ENCODE results near the gene TM9SF4. TPM values are rescaled to one million over a fixed set of nuclear protein-coding genes. Genes with fewer than 3 reads are reported as not detected.
A peak's percentile ranks its signal among the peaks of the same experiment; 100 is the strongest.

The TM9SF4 gene
- polyA plus RNA-seq, 5 donors: 53.1 to 66.4 (median 58.6) TPM

- no peak for DNase-seq
Observed at GRCh38 chr20:32205843-32206759, 96.6 kb downstream of the TM9SF4 start.

GRCh38 chr20:32206760-32207625 is 97.5 kb downstream of the TM9SF4 start:
- DNase-seq: no peak

- peak; percentile 87 to 88 for DNase-seq
Observed at GRCh38 chr20:32207626-32208498, 98.3 kb downstream of the TM9SF4 start, which contains the start of the genes PLAGL2 and POFUT1. TSS of gene PLAGL2 (minus strand) at chr20:32207743. CDS start at chr20:32202178, 5,565 bp downstream. TSS of gene POFUT1 (plus strand) at chr20:32207880. CDS start at chr20:32207942, 62 bp downstream.

- no peak for DNase-seq
Observed at GRCh38 chr20:32208499-32209154, 99.1 kb downstream of the TM9SF4 start.

GRCh38 chr20:32209850-32210605 is 100.5 kb downstream of the TM9SF4 start:
- DNase-seq: no peak

- no peak for DNase-seq
Observed at GRCh38 chr20:32213870-32214269, 104.4 kb downstream of the TM9SF4 start.

GRCh38 chr20:32215147-32215546 is 105.6 kb downstream of the TM9SF4 start:
- no peak for DNase-seq

- DNase-seq: no peak
Observed at GRCh38 chr20:32215729-32216128, 106.2 kb downstream of the TM9SF4 start.

GRCh38 chr20:32216179-32217142 is 106.9 kb downstream of the TM9SF4 start:
- DNase-seq: no peak

Other genes starting within 250 kb of the TM9SF4 start
- 10 to 100 TPM in 3 of 5 donors, 1 to 10 TPM in 2; 8.0 to 13.9 (median 11.2) TPM for gene DUSP15, start 239.2 kb upstream of the TM9SF4 start, polyA plus RNA-seq (ENCODE audit: insufficient read depth in 1 of 5, insufficient read length in 5 of 5, low replicate concordance in 1 of 5)
- 1 to 10 TPM; 1.9 to 5.5 (median 3.5) TPM for gene TTLL9, start 239.1 kb upstream of the TM9SF4 start, polyA plus RNA-seq (ENCODE audit: insufficient read depth in 1 of 5, insufficient read length in 5 of 5, low replicate concordance in 1 of 5)
- 10 to 100 TPM; 16.3 to 17.9 (median 16.9) TPM for gene PDRG1, start 157.7 kb upstream of the TM9SF4 start, polyA plus RNA-seq (ENCODE audit: insufficient read depth in 1 of 5, insufficient read length in 5 of 5, low replicate concordance in 1 of 5)
- gene XKR7, start 141.6 kb upstream of the TM9SF4 start, polyA plus RNA-seq (ENCODE audit: insufficient read depth in 1 of 5, insufficient read length in 5 of 5, low replicate concordance in 1 of 5): under 1 TPM; 0.09 to 0.20 (median 0.12) TPM
- gene CCM2L, start 99.3 kb upstream of the TM9SF4 start, polyA plus RNA-seq (ENCODE audit: insufficient read depth in 1 of 5, insufficient read length in 5 of 5, low replicate concordance in 1 of 5): 10 to 100 TPM in 4 of 5 donors, 1 to 10 TPM in 1; 9.6 to 16.7 (median 12.6) TPM
- 1 to 10 TPM; 3.5 to 5.5 (median 4.2) TPM for gene HCK, start 57.5 kb upstream of the TM9SF4 start, polyA plus RNA-seq (ENCODE audit: insufficient read depth in 1 of 5, insufficient read length in 5 of 5, low replicate concordance in 1 of 5)
- 10 to 100 TPM; 22.7 to 28.9 (median 23.1) TPM for gene PLAGL2, start 98.0 kb downstream of the TM9SF4 start, polyA plus RNA-seq (ENCODE audit: insufficient read depth in 1 of 5, insufficient read length in 5 of 5, low replicate concordance in 1 of 5)
- gene POFUT1, start 98.2 kb downstream of the TM9SF4 start, polyA plus RNA-seq (ENCODE audit: insufficient read depth in 1 of 5, insufficient read length in 5 of 5, low replicate concordance in 1 of 5): 10 to 100 TPM; 32.9 to 38.2 (median 36.7) TPM
- 10 to 100 TPM; 23.4 to 28.9 (median 25.1) TPM for gene KIF3B, start 167.9 kb downstream of the TM9SF4 start, polyA plus RNA-seq (ENCODE audit: insufficient read depth in 1 of 5, insufficient read length in 5 of 5, low replicate concordance in 1 of 5)
- gene ASXL1, start 248.6 kb downstream of the TM9SF4 start, polyA plus RNA-seq (ENCODE audit: insufficient read depth in 1 of 5, insufficient read length in 5 of 5, low replicate concordance in 1 of 5): 10 to 100 TPM; 57.3 to 89.6 (median 78.4) TPM

All from right lung (tissue), 5 donors.